Keratinocyte (primary cell): Measurements from ENCODE around the gene UBE2I.

Experiments
- CTCF ChIP-seq, 3 experiments: IDR thresholded peaks in 1 of 3; conservative IDR thresholded peaks in 1 of 3; optimal IDR thresholded peaks in 1 of 3; 2 replicates in 2 of 3; 3 replicates in 1 of 3; pipeline versions ENCODE3 to v1.5.1; 2011; ENCODE audit warnings: low read length in 3 of 3, mild to moderate bottlenecking in 3 of 3, moderate library complexity in 2 of 3, control low read depth in 1 of 3, inconsistent platforms in 1 of 3; ENCODE audit not compliant: insufficient read depth in 2 of 3; ENCODE audit errors: extremely low read depth in 1 of 3
- EZH2 ChIP-seq: IDR thresholded peaks from one replicate; pipeline ENCODE4 v1.6.1; 2012; ENCODE audit warnings: inconsistent platforms, mild to moderate bottlenecking, low read length, moderate library complexity

- TF ChIP-seq CTCF (optimal IDR thresholded peaks at IDR 0.05 in 1 of 3, IDR thresholded peaks at IDR 0.05 in 1 of 3, conservative IDR thresholded peaks at IDR 0.05 in 1 of 3; ENCODE audit: extremely low read depth in 1 of 3, insufficient read depth in 2 of 3, low read length in 3 of 3) = no peak
- no peak for TF ChIP-seq EZH2
Observed at GRCh38 chr16:1356061-1356900, 46.8 kb downstream of the UBE2I start.
